Left cardiac atrium (tissue), 4 donors: ENCODE measurements around the gene DGCR2. TPM values are rescaled to one million over a fixed set of nuclear protein-coding genes. Genes with fewer than 3 reads are reported as not detected.
"Not testable (repeated sequence)": the region's sequence is repeated elsewhere in the genome, so short reads cannot be mapped to it uniquely, and the experiment has no call there.

Source experiments
- ATAC-seq, 2 donors: fragments of 200-7000 bp; cut with Tn5 transposase; one replicate each; pipeline ENCODE4 v1.9.1; 2020; ENCODE audit warnings: mild to moderate bottlenecking in 2 of 2, moderate library complexity in 2 of 2
- DNase-seq: peaks from one replicate; pipeline ENCODE4 v3.0.0-alpha.2; 2020
- intact Hi-C, 2 donors: fragments of 100-400 bp; cut with DNase I; formaldehyde crosslinking; loops; one replicate each; pipeline versions ENCODE4 v1.14.1 to v1.15.1; 2022 to 2023
- total RNA-seq, 2 donors: library from RNA; stranded (reverse); fragmentation: NEBNext Ultra II Directional; extraction: Animal tissue kit (Norgen Biotek cat#: 25700); gene quantifications; one replicate each; pipeline ENCODE4 v1.2.1, GENCODE V29; 2021
- donor health status: DM: no; HTN: yes; CAD: no.
- donor health status: DM: no; HTN: yes; CAD: no; lungs with severe emphysema.
- donor health status: DM: yes; HTN: yes; CAD: no.
- donor health status: Dilated cardiomyopathy.

DGCR2 gene
- total RNA-seq, 2 donors from 2014 or later: 30.4 to 31.4 TPM

- ATAC-seq: peak in 1 of 2 donors; percentile 43
- DNase-seq, intact Hi-C loops: not testable (repeated sequence)
Observed at GRCh38 chr22:19028060-19028455, 94.2 kb downstream of the DGCR2 start.

GRCh38 chr22:19027371-19028059 is 94.7 kb downstream of the DGCR2 start:
- DNase-seq, ATAC-seq, intact Hi-C loops: not testable (repeated sequence)

- DNase-seq, intact Hi-C loops, ATAC-seq: not testable (repeated sequence)
Observed at GRCh38 chr22:19026080-19026479, 96.1 kb downstream of the DGCR2 start.

GRCh38 chr22:19024956-19025489 is 97.2 kb downstream of the DGCR2 start:
- ATAC-seq, intact Hi-C loops, DNase-seq: not testable (repeated sequence)

GRCh38 chr22:19023931-19024330 is 98.3 kb downstream of the DGCR2 start:
- intact Hi-C loops, ATAC-seq, DNase-seq: not testable (repeated sequence)

- intact Hi-C loops: no loop called here
- no peak for DNase-seq
- no peak for ATAC-seq
Observed at GRCh38 chr22:19022755-19023154, 99.5 kb downstream of the DGCR2 start.

- ATAC-seq (no peak), DNase-seq (no peak)
- intact Hi-C loops: no loop called here
Observed at GRCh38 chr22:19019679-19020032, 102.6 kb downstream of the DGCR2 start.

GRCh38 chr22:19019029-19019678 is 103.1 kb downstream of the DGCR2 start:
- ATAC-seq: no peak
- intact Hi-C loops: no loop called here
- DNase-seq: no peak

GRCh38 chr22:19018256-19018655 is 104.0 kb downstream of the DGCR2 start:
- intact Hi-C loops: no loop called here
- ATAC-seq (no peak), DNase-seq (no peak)

GRCh38 chr22:19016081-19016766 is 106.0 kb downstream of the DGCR2 start:
- ATAC-seq: peak in 1 of 2 donors; percentile 47
- intact Hi-C loops: no loop called here

GRCh38 chr22:19014886-19015285 is 107.3 kb downstream of the DGCR2 start:
- DNase-seq (no peak), ATAC-seq (no peak)
- intact Hi-C loops: no loop called here

More at GRCh38 chr22:19016081-19016766, 106.0 kb downstream of the DGCR2 start:
- no peak for DNase-seq

- intact Hi-C loops: not testable (repeated sequence)
Observed at GRCh38 chr22:19013881-19014598, 108.2 kb downstream of the DGCR2 start.

GRCh38 chr22:19013411-19013810 is 108.8 kb downstream of the DGCR2 start:
- ATAC-seq, intact Hi-C loops, DNase-seq: not testable (repeated sequence)

More at GRCh38 chr22:19013881-19014598, 108.2 kb downstream of the DGCR2 start:
- ATAC-seq, DNase-seq: not testable (repeated sequence)

- DNase-seq (no peak), ATAC-seq (no peak)
- intact Hi-C loops: no loop called here
Observed at GRCh38 chr22:19012308-19012986, 109.8 kb downstream of the DGCR2 start.

- ATAC-seq, intact Hi-C loops: not testable (repeated sequence)
Observed at GRCh38 chr22:19011611-19012010, 110.6 kb downstream of the DGCR2 start.

GRCh38 chr22:19011075-19011474 is 111.1 kb downstream of the DGCR2 start:
- ATAC-seq (no peak), DNase-seq (no peak)
- intact Hi-C loops: no loop called here

More at GRCh38 chr22:19011611-19012010, 110.6 kb downstream of the DGCR2 start:
- not testable (repeated sequence) for DNase-seq

GRCh38 chr22:19005905-19006304 is 116.3 kb downstream of the DGCR2 start:
- no peak for DNase-seq
- intact Hi-C loops: no loop called here
- no peak for ATAC-seq

- intact Hi-C loops: no loop called here
- ATAC-seq (no peak), DNase-seq (no peak)
Observed at GRCh38 chr22:19004471-19004870, 117.7 kb downstream of the DGCR2 start.
